Measurements from ENCODE around the gene DDO.

DNA sequence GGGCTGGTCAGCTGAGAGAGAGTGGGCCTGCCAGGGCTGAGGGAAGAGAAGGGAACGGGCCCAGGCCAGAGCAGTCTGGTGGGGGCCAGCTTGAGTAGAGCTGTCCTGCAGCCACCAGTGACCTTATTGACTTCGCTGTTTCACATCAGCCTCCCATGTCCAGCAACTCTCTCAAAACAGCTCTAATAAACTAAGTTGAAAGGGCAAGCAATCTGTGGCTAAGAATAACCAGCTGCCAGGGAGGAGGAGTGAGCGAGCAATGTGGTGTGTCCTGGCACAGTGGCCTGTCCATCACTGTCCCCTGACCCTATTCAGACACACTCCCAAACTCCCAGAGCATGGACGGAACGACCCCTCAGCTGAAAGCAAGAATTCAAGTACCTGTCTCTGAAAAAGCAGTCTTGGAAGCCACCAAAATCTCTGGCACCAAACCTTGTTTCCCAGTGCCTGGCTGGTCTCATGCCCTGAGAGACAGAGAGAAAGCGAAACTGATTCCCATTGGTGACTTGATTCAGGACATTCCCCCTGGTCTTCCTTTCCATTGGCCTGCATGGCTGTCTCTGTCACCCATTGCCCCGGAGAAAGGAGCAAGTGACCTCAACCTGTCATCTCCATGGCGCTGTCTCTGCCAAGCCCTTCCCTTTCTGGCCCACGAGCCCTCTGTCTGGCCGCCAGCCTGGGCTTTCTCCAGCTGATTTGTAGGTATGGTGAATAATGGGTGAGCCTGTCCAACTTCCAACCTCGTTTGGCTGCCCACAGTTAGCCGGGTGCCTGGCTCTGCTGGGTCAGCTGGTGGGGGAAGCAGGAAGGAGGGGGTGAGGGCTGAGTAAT, at the start of gene DDO:
- no peak for TF ChIP-seq EZH2phosphoT487 (IDR thresholded peaks at IDR 0.05; ENCODE audit: insufficient read depth, low read depth)
- no peak for TF ChIP-seq EZH2 (IDR thresholded peaks at IDR 0.05; ENCODE audit: insufficient read depth, poor library complexity, severe bottlenecking)

Data from GM23248 (cell line).